Measurements from ENCODE around the gene GNLY.
A peak's percentile ranks its signal among the peaks of the same experiment; 100 is the strongest.
"Not testable (repeated sequence)": the region's sequence is repeated elsewhere in the genome, so short reads cannot be mapped to it uniquely, and the experiment has no call there.

Gene GNLY

GRCh38 chr2:85659324-85659981 is 34.7 kb upstream of the GNLY start:
- no peak for DNase-seq (ENCODE audit: low read depth)
- TF ChIP-seq CTCF (IDR thresholded peaks at IDR 0.05; ENCODE audit: insufficient read depth, low read depth, low read length, missing control alignments) = no peak
- no peak overlapping the region for H3K4me3 ChIP-seq (ENCODE audit: low read length)

- not testable (repeated sequence) for H3K4me3 ChIP-seq (ENCODE audit: low read length); DNase-seq (ENCODE audit: low read depth)
Measured at GRCh38 chr2:85660301-85660700, 33.9 kb upstream of the GNLY start.

GRCh38 chr2:85660725-85661124 is 33.4 kb upstream of the GNLY start:
- no peak for DNase-seq (ENCODE audit: low read depth)
- no peak overlapping the region for H3K4me3 ChIP-seq (ENCODE audit: low read length)
- no peak for TF ChIP-seq CTCF (IDR thresholded peaks at IDR 0.05; ENCODE audit: insufficient read depth, low read depth, low read length, missing control alignments)

- no peak for DNase-seq (ENCODE audit: low read depth)
- H3K4me3 ChIP-seq (ENCODE audit: low read length) = no peak overlapping the region
Measured at GRCh38 chr2:85661139-85661858, 32.9 kb upstream of the GNLY start.

GRCh38 chr2:85662899-85663593 is 31.1 kb upstream of the GNLY start:
- no peak for TF ChIP-seq CTCF (IDR thresholded peaks at IDR 0.05; ENCODE audit: insufficient read depth, low read depth, low read length, missing control alignments)
- DNase-seq (ENCODE audit: low read depth) = peak; percentile 25
- no peak overlapping the region for H3K4me3 ChIP-seq (ENCODE audit: low read length)

More at GRCh38 chr2:85661139-85661858, 32.9 kb upstream of the GNLY start:
- TF ChIP-seq CTCF (IDR thresholded peaks at IDR 0.05; ENCODE audit: insufficient read depth, low read depth, low read length, missing control alignments) = no peak

- TF ChIP-seq CTCF (IDR thresholded peaks at IDR 0.05; ENCODE audit: insufficient read depth, low read depth, low read length, missing control alignments) = no peak
- no peak for DNase-seq (ENCODE audit: low read depth)
- no peak overlapping the region for H3K4me3 ChIP-seq (ENCODE audit: low read length)
Measured at GRCh38 chr2:85663594-85664565, 30.3 kb upstream of the GNLY start.
